Pancreas (tissue), 10 donors: Measurements from ENCODE around the gene SPEM1. TPM values are rescaled to one million over a fixed set of nuclear protein-coding genes. Genes with fewer than 3 reads are reported as not detected.
A peak's percentile ranks its signal among the peaks of the same experiment; 100 is the strongest.

Experiments
- ATAC-seq, 4 donors: fragments of 200-7000 bp; cut with Tn5 transposase; one replicate each; pipeline versions ENCODE4 v1.8.0 to v1.9.1; 2020; ENCODE audit warnings: mild to moderate bottlenecking in 4 of 4, moderate library complexity in 4 of 4
- DNase-seq, 6 donors: peaks; one replicate each; pipeline ENCODE4 v3.0.0-alpha.2; 2020
- FAIRE-seq: peaks from 2 replicates; lab custom pipeline; 2012; peaks lifted over from hg19 to GRCh38; lab: Jason Lieb, UNC
- H3K27ac ChIP-seq, 4 donors: fragments of 200-600 bp; sonication (generic); 1 replicate in 3 of 4; 2 replicates in 1 of 4; pipeline versions ENCODE4 v1.5.0 to v1.8.0; 2020
- H3K27me3 ChIP-seq, 4 donors: fragments of 200-600 bp; one replicate each; pipeline ENCODE4 v1.8.0; 2021
- H3K36me3 ChIP-seq, 3 donors: fragments of 200-600 bp; sonication (generic) in 1 of 3; one replicate each; pipeline versions ENCODE4 v1.5.0 to v1.8.0; 2020 to 2021
- H3K4me1 ChIP-seq, 3 donors: fragments of 200-600 bp; one replicate each; pipeline ENCODE4 v1.8.0; 2021
- H3K4me3 ChIP-seq, 4 donors: fragments of 200-600 bp; sonication (generic) in 2 of 4; one replicate each; pipeline versions ENCODE4 v1.5.0 to v1.8.0; 2020 to 2021
- H3K9me3 ChIP-seq, 4 donors: fragments of 200-600 bp; one replicate each; pipeline ENCODE4 v1.8.0; 2021
- CTCF ChIP-seq, 4 donors: fragments of 200-600 bp; sonication (generic) in 3 of 4; IDR thresholded peaks; one replicate each; pipeline versions ENCODE4 v1.5.0 to v1.8.0; 2021; ENCODE audit warnings: antibody characterized with exemption in 4 of 4
- WGBS, 2 donors: extraction: QIAGEN DNeasy Blood & Tissue Kit; methylation state at CpG; one replicate each; pipeline ENCODE4 v1.1.7; 2013; 5-methylcytosine and 5-hydroxymethylcytosine counted together
- intact Hi-C, 3 donors: fragments of 100-400 bp; cut with DNase I; formaldehyde crosslinking; loops; one replicate each; pipeline versions ENCODE4 v1.11.1 to v1.14.2; 2022
- polyA plus RNA-seq, 2 donors: library from polyadenylated mRNA; stranded (reverse); fragments of 200-250 nt; gene quantifications; one replicate each; pipeline ENCODE4 v1.2.3, GENCODE V29; 2013
- total RNA-seq, 6 donors: library from RNA; stranded (reverse); fragmentation: NEBNext Ultra II Directional in 4 of 6; extraction: Animal tissue kit (Norgen Biotek cat#: 25700) in 4 of 6; gene quantifications; one replicate each; pipeline versions ENCODE4 v1.2.1 to v1.2.4, GENCODE V29; 2021 to 2023
- donor health status: healthy with polysubstance abuse.
- donor health status: DM: no; HTN: no; CAD: no; lungs with moderate emphysema.
- donor health status: DM: no; HTN: no; CAD: no.
- donor health status: control.
- donor health status: control.
- donor health status: Bipolar disorder and iron deficiency.
- donor health status: DM: yes; HTN: yes; CAD: no.
- donor health status: DM: no; HTN: no; CAD: no.
- donor health status: DM: no; HTN: no; CAD: no.
- donor health status: DM: yes; HTN: yes; CAD: no.

SPEM1 gene
- total and polyA plus RNA-seq, 8 donors = not detected

- H3K9me3 ChIP-seq = no peaks in the 10 kb centered on the region
- no peak within 1 kb of the TSS for H3K4me3 ChIP-seq
- TF ChIP-seq CTCF (IDR thresholded peaks at IDR 0.05) = no peak
- no peak within 1 kb of the TSS for H3K27ac ChIP-seq
- intact Hi-C loops = no loop called here
- no peaks in the 10 kb centered on the region for H3K4me1 ChIP-seq
- no peaks in the 10 kb centered on the region for H3K36me3 ChIP-seq
- no peak for DNase-seq
- FAIRE-seq = no peak
- WGBS, 2 donors = 46 to 64% methylated on average over 5 of the region's 5 CpGs
- no peak for ATAC-seq
- no peaks in the 10 kb centered on the region for H3K27me3 ChIP-seq
Measured at GRCh38 chr17:7428557-7428956, 8.4 kb downstream of the SPEM1 start, which contains the start of gene SPEM3. SPEM3 (plus strand) TSS chr17:7428857; CDS start chr17:7428903, 46 bp downstream.

GRCh38 chr17:7429722-7430121 lies 9.6 kb downstream of the SPEM1 start:
- WGBS, 2 donors = 84 to 90% methylated on average over 10 of the region's 10 CpGs
- Histone ChIP-seq H3K4me3 (no peak overlapping the region), H3K27ac (no peak overlapping the region), H3K4me1 (no peaks in the 10 kb centered on the region), H3K36me3 (no peaks in the 10 kb centered on the region), H3K27me3 (no peaks in the 10 kb centered on the region), H3K9me3 (no peaks in the 10 kb centered on the region)
- intact Hi-C loops = loop anchor here in 2 of 3 donors (10.0 kb wide), 1 partner anchor 75 kb away; the partner anchor contains the start of genes KCTD11 (in 2 of the 2) and TMEM95 (in 2 of the 2)
- ATAC-seq (no peak), DNase-seq (peak in 1 of 6 donors; percentile 74), FAIRE-seq (no peak)
- no peak for TF ChIP-seq CTCF (IDR thresholded peaks at IDR 0.05)

- DNase-seq = no peak
- FAIRE-seq = no peak
- no peak for ATAC-seq
- 84 to 94% methylated on average over 1 of the region's 1 CpG for whole genome bisulfite sequencing, 2 donors
- Histone ChIP-seq H3K9me3 (no peaks in the 10 kb centered on the region), H3K27ac (no peak overlapping the region), H3K36me3 (no peaks in the 10 kb centered on the region), H3K4me1 (peaks cover 0 to under 1% (median 0%) of the 10 kb centered on the region in 3 donors), H3K27me3 (no peaks in the 10 kb centered on the region), H3K4me3 (no peak overlapping the region)
- intact Hi-C loops = loop anchor here in 2 of 3 donors (10.0 kb wide), 1 partner anchor 76 kb away; the partner anchor contains the start of genes KCTD11 (in 2 of the 2) and TMEM95 (in 2 of the 2)
- TF ChIP-seq CTCF (IDR thresholded peaks at IDR 0.05) = no peak
Measured at GRCh38 chr17:7431231-7431630, 11.1 kb downstream of the SPEM1 start.

GRCh38 chr17:7432296-7432695 lies 12.2 kb downstream of the SPEM1 start:
- Histone ChIP-seq H3K27ac (no peak overlapping the region), H3K9me3 (no peaks in the 10 kb centered on the region), H3K4me3 (no peak overlapping the region), H3K4me1 (peaks cover 0 to 6% (median 2%) of the 10 kb centered on the region in 3 donors), H3K36me3 (no peaks in the 10 kb centered on the region), H3K27me3 (no peaks in the 10 kb centered on the region)
- DNase-seq = peak in 1 of 6 donors; percentile 42
- no peak for FAIRE-seq
- intact Hi-C loops = loop anchor here in 2 of 3 donors (10.0 kb wide), 1 partner anchor 77 kb away; the partner anchor contains the start of genes KCTD11 (in 2 of the 2) and TMEM95 (in 2 of the 2)
- 84 to 89% methylated on average over 11 of the region's 11 CpGs for WGBS, 2 donors
- no peak for ATAC-seq
- no peak for TF ChIP-seq CTCF (IDR thresholded peaks at IDR 0.05)
